CD4-positive, alpha-beta T cell treated with Interleukin-10 for 1 hour (primary cell): ENCODE measurements around the gene TOGARAM2.

Source experiments
- DNase-seq: peaks from one replicate; pipeline ENCODE4 v3.0.0-alpha.2; 2020

Gene TOGARAM2

DNA sequence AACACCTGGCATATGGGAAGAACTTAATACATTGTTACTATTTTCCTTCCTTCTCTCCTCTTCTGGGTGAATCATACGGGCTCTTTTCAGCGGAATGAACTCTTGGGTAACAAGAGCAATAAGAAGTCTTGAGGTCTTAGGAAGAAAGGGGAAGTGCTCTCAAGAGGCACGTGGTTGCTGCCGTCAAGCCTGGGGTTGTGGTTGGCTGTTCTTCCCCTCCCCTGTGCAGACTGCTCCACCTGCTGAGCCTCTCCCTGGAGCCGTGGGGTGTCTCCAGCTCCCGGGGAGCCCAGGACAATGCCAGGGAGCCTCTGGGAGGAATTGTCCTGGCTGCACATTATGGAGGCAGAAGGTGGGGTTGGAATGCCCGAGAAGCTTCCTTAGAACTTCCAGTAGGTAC lies 19.4 kb downstream of the TOGARAM2 start:
- peak; percentile 65 for DNase-seq

DNA sequence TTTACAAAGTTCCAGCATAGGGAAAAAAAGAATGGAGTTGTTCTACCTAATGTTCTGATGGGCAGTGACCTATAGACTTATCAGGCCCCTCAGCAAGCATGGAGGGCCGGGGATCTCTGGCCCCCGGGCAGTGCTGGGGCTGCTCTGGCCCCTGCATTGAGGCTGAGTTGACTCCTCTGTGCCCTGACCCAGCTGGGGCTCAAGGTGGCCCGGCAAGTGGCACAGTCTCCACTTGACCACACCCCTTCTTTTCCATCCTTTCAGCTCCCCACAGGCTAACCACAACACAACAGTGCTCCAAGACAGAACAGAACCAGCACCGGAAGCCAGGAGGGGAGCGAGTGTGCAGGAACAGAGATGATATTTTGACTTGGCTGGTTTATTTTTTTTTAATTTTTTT lies 19.9 kb downstream of the TOGARAM2 start:
- DNase-seq: no peak

DNA sequence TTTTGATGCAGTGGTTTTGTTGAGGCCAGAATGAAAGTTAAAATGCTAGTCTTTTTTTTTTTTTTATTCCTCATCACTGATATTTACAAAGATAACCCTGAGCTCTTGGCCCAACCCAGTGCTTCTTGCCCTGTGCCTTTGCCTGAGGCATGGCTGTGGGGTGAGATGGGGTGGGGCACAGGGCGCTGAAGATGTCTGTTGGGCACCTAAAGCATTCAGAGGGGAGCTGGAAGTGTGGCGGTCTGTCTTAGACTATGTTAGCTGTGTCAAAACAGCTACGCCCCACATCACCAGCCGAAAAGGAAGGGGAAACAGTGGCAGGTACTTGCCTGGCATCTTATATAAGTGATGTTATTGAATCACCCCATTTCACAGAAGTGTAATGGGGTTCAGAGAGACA lies 20.7 kb downstream of the TOGARAM2 start:
- DNase-seq: peak; percentile 38

DNA sequence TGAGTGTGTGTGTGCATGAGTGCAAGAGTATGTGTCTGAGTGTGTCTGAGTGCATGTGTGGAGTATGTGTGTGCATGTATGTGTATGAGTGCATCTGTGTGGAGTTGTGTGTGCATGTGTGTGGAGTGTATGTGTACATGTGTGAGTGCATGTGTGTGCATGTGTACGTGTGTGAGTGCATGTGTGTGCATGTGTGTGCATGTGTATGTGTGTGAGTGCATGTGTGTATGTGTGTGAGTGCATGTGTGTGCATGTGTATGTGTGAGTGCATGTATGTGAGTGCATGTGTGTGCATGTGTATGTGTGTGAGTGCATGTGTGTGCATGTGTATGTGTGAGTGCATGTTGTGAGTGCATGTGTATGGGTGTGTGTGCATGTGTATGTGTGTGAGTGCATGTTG lies 23.7 kb downstream of the TOGARAM2 start:
- DNase-seq: no peak

DNA sequence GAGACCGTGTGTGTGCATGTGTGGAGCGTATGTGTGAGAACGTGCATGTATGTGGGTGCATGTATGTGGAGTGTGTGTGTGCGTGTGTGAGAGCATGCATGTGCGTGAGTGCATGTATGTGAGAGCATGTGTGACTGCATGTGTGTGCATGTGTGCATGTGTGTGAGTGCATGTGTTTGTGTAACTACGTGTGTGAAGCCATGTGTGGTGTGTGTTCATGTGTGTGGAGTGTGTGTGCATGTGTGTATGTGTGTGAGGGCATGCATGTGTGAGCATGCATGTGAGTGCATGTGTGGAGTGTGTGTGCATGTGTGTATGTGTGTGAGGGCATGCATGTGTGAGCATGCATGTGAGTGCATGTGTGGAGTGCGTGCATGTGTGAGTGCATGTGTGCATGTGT lies 24.2 kb downstream of the TOGARAM2 start:
- DNase-seq: no peak

DNA sequence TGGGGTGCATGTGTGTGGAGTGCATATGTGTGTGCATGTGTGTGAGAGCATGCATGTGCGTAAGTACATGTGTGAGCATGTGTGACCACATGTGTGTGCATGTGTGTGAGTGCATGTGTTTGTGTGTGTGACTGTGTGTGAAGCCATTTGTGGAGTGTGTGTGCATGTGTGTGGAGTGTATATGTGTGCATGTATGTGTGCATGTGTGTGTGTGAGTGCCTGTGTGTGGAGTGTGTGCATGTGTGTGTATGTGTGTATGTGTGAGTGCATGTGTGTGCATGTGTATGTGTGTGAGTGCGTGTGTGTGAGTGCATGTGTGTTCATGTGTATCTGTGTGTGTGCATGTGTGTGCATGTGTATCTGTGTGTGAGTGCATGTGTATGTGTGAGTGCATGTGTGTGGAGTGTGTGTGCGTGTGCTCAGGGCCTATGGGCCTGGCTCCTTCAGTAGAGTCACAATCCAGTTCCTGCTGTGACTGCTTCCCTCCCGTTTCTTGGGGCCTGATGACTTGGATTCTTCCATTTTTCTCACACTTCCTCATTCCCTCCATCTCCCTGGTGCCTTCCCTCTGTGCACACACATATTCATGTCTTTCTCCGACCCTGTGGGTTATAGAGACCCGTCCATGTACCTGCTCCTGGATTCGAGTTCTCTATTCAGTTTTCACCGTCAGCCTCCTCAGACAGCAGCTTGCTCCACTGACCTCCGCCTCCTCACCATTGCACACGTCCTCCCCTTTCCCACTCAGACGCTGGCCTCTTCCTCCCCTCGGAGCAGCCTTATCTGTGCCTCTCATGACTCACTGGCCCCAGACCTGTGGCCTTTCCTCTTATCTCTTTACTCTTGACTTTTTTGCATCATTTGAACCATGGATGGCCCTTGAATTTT lies 25.2 kb downstream of the TOGARAM2 start:
- DNase-seq: no peak

DNA sequence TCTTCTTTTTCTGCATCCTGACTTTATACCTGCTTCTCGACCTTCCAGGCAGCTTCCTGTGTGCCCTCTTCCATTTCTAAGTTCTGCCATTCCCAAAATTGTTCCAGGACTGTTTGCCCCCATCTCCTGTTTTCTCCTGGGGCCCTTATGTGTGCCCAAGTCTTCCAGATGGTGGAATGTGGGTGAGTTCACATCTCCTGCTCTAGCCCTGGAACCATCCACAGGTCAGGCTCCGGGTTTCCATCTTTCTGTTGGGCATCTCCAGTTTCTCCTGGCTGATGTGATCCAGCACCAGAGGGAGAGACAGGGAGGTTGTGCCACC lies 25.8 kb downstream of the TOGARAM2 start:
- DNase-seq: no peak

DNA sequence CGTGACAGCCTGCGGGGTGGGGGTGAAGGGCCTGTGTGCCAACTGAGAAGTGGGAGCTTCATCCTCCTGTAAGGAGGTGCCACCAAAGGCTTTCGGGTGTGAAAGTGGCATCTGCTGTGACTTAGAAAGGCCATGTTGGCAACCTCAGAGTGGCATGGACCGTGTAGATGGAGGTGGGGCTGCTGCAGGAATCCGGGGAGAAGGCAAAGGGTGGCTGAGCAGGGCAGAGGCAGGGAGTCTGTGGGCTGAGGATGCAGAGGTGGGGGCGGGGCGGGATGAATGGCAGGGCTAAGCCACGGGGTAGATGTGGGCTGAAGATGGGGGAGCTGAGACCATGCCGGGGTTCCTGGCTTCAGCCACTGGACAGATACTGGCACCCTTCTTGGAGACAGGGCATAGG lies 28.2 kb downstream of the TOGARAM2 start:
- no peak for DNase-seq

DNA sequence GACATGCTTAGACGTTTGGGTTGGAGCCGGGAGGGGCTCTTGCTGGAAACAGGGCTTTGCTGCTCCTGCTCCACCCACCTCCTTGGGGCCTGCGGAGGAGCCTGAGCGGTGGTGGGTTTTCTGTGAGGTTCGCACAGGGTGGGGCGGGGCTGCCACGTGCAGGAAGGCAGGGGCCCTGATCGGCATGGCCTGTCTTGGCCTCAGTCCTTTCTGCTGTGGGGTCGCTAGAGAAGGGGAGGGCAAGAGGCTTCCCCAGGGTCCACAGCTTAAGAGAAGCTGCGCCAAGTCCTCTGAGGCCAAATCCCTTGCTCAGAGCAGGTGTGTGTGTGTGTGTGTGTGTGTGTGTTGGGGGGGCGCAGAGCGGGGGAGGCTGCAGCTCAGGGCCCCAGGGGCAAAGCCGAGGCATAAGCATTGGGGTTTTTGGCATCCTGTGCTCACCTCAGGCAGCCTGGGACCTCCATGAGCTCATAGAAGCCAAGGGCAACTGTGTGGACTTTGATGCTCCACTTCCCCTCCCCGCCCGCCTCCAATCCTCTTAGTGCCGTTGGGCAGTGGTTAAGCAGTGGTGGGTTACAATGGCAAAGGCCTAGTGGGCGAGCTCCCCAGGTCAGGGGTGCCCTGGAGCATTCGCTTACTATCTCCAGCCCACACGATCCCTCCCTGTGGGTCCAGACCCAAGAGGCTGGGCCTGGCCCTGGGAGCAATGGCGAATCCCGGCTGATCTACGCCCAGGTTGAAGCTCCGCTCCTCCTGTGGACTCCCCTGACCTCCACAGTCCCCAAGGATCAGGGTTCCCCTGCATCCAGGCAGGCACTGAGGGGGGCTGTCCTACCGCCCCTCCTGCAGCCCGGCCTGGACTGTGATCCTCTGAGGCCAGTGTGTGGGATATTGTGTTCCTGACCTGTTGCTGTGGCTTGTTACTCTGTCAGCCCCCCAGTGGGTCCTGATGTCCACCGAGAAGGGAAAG lies 28.9 kb downstream of the TOGARAM2 start:
- DNase-seq: peak; percentile 23

DNA sequence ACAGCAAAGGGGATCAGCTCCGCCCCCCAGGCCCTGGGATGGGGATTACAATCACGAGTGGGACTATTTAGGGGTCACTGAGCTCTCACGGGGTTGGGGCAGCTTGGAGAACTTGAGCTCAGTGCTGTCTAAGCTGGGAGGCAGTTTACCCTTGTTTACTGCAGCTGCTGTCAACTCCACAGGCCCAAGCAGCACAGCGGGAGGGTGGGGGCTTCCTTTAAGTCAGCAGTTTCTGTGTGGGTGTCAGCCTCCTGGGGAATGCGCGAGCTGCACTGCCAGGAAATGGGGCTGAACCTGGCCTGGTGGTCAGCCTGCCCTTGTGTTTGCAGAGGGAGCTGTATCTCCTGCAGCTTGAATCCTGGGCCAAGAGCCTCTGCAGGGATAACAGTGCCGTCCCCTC lies 29.8 kb downstream of the TOGARAM2 start:
- peak; percentile 68 for DNase-seq

DNA sequence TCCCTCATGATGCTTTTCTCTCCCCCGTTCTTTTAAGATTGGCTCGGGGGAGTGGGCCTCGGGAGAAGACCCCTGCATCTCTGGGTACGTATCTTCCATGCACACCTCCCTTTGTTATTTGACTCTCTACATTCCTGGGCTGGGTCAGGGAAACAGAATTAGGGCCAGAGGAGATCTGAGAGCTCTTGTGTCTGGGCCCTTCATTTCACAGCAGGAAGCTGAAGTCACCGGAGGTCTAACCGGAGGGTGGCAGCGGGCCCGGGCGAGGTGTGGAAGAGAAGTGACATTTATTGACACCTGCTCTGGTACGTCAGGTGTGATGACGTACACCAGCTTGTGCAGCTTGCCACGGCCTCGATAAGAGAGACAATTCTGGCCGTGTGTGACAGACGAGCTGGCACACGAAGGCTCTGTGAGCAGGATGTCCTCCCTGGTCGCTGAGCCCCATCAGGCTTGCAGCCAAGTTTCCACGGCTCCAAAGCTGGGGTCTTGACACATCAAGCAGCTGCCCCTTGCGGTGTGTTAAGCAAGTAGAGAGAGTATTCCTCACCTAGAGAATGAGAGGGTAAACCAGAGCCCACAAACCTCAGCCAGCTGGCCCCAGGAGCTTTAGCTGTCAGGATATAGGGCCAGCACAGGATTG lies 30.4 kb downstream of the TOGARAM2 start:
- DNase-seq: peak; percentile 86

DNA sequence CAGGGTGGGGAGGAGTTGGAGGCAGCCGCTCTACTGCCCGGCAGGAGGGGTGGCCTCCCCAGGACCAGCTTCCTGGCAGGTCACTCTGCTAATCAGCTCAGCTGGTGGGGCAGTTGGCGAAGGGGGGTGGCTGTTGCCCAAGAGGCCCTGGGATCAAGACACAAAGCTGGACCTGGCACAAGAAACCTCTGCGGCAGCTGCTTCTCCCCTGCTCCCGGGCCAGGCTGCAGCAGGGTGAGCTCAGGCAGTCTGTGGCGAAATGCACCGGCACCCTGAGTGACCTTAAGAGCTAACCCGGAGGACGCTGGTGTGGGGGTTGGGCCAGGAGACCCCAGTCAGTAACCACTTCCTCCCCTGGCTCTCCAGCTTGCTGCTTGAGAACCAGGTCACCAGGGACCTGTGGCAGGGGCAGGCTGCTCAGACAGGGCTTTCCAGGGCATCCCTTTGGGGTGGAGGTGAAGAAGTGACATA lies 31.1 kb downstream of the TOGARAM2 start:
- DNase-seq: peak; percentile 64

DNA sequence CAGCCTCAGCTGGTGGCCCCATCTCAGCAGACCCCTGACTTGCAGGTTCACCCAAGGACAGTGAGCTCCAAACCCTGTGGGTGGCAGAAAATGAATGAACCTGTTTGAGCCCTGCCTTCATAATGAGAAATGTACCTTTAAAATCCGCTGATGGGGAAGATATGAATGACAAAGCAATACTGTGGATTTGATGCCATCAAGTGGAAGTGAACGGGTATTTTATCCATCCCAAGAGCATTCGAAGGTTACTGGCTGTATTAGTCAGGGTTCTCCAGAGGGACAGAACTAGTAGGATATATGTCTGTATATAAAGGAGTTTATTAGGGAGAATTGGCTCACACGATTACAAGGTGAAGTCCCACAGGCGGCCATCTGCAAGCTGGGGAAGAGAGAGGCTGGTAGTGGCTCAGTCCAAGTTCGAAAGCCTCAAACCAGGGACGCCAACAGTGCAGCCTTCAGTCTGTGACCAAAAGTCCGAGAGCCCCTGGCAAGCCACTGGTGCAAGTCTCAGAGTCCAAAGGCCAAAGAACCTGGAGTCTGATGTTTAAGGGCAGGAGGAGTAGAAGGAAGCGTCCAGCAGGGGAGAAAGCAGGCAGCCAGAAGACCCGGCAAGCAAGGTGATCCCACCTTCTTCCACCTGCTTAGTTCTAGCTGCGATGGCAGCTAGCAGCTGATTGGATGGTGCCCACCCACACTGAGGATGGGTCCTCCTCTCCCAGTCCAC lies 32.1 kb downstream of the TOGARAM2 start:
- peak; percentile 13 for DNase-seq

DNA sequence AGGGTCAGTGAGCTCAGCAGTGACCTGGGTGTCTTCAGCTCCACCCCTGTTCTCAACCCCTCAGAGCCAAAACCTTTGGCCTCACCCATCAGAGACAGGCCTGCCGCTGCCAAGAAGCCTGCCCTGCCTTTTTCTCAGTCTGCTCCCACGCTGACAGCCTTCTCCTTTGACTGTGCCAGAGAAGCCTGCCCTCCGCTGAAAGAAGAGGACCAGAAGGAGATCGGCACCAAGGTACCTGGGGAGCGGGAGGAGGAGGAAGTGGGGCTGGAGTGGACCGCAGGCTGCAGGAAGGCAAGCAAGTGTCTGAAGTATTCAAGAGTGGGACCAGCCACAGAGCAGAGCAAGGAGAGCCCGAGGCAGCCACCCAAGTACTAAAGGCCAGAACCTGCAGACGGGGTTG lies 33.2 kb downstream of the TOGARAM2 start:
- no peak for DNase-seq

DNA sequence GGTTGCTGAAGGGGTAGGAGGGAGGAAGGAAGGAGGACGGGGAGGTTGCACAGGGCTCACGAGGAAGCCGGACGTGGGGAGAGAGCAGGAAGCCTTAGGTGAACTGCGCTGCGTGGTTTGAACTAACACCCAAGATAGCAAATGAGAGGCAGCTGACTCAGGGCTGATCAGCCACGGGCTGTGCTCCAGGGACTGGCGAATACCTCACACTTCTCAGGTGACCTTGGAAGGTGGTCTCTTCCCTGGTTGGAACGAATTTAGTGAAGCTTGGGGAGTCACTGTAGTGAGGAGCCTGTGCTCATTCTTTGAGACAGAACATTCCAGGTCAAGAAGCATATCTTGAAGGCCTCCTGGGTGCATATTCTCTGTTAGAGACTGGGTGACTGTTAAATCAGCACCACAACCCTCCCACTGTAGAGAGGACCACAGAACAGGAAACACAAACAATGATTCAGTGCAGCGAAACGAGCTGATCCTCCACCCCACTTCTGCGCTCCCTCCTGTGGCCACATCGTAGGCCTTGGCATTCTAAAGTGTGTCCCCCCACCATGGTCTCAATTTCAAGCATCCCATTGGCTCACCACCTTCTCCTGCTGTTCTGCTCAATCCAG lies 33.8 kb downstream of the TOGARAM2 start:
- DNase-seq: peak; percentile 74

DNA sequence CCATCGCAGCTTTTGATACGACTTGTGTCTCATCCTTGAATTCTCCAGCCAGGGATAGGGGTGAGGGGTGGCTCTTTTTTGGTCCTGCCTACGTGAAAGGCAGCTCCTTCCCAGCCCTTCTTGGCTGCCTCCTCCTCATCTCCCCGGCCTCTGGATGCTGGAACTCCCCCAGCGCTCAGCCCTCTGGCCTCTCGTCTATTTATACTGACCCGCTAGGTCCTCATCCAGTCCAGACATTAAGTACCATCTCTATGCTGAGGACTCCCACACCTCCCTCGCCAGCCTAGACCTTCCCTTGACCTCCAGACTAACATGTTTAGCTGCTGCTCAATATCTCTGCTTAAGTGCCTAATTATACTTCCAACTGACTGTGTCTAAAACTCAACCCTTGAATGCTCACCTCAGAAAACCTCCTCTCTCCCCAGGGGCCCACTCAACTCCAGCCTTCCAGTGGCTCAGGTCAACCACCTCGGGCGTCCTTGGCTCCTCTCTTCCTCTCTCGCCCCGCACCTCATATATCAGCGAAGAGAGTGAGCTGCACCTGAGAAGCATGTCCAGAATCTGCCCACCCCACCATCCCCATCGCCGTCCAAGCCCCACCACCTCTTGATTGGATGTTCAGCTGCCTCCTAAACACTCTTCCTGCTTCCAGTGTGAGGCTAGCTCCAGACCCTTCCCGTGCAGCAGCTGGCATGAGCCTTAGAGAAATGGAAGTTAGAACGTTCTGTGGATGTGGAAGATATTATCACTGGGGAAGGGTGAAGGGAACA lies 34.8 kb downstream of the TOGARAM2 start:
- no peak for DNase-seq

DNA sequence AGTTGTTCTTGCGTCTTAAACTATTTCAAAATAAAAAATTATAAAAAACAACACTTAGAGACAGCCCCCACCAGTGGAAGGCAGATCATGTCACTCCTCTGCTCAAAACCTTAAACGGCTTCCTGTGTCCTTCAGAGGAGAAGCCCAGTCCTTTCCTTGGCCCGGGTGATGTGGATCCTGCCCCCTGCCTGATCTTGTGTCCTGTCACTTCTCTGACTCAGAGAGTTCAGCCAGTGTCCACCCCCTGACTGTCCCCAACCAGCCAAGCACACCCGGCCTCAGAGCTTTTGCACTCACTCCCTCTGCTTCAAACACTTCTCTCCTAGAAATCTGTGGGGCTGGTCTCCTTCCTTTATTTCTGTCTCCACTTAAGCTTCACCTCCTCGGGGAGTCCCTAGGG lies 35.4 kb downstream of the TOGARAM2 start:
- no peak for DNase-seq

DNA sequence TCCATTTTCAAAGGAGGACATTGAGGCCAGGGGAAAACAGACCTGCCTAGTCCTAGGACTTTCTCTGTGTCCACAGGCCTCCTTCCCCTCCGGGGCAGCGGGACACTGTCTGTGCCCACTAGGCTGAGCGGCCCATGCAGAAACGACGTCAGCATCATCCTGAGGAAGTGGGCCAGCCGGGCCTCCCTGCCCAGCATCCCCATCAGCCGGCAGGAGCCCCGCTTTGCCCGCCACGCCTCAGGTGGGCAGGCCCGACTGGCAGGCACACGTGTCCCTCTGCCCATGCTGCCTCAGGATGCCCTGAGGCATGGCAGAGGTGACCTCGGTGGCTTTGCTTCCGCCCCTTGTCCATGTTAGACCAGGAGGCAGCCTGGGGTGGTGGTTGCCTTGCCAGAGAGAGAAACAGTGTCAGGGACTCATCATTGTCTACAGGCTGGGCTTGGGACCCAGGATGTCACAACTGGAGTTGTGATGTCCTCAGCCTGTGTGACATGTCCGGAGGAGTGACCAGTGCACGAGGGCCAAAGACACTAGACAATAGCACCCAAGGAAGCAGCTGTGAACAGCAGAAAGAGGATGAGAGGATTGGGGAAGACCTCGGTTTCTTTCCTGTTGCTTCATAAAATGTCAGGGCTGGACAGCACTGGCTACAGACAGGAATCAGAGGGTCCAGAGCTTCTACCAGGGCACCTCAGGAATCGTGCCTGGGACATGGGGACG lies 36.8 kb downstream of the TOGARAM2 start:
- DNase-seq: no peak

DNA sequence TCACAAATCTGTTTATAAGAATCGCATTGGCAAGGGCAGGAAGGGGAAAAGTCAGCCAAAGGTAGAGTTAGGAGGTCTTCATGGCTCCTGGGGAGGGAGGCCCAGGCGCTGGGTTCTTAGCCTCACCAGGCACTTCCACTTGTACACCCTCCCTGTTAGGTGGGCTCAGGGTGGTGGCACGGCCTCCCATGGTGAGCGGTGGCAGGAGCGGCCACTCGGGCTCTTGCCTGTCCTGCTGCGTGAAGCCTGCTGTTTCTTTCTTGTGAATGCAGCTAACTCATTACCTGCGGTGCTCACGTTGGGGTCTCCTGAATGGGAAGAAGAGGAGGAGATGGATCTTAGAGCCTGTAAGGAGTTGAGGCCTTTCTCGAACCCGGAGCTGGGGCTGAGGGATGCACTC lies 40.8 kb downstream of the TOGARAM2 start:
- no peak for DNase-seq

DNA sequence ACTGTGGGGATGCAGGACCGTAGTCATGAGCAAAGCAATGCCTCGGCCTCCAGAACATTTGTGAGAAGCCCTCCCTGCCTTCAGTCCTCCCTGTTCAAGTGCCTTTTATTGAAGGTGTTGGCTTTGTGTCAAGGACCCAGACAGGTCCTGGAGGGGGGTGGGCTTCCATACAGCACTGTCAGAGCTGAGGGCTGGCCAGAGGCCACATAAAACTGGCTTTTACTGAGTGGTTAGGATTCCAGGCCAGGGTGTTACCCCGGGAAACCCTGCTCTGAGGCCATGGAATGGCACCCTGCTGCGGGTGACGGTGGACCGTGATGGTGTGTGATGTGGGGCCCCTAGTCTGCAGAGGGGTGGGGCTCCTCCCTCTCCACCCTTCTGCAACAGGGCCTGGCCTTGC lies 41.6 kb downstream of the TOGARAM2 start:
- no peak for DNase-seq

DNA sequence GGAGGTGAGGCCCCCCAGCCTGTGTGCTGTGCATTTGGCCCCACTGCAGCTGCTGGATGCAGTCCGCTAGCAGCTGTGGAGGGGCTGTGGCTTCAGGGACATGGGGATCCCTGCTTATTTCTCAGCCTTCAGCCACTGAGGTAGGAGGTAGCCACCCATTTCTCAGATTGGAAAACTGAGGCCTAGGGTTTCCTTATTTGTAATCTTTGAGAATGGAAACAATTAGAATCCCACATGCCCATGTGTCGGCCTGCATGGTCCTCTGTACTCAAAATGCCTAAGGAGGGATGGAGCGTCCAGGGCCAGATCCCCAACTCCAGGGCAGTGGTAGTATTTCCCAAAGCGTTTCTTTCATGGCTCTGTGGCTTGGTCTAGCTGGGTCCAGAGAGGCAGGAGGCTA lies 42.1 kb downstream of the TOGARAM2 start:
- no peak for DNase-seq
